ENCODE measurements around the gene SNX9. TPM values are rescaled to one million over a fixed set of nuclear protein-coding genes. Genes with fewer than 3 reads are reported as not detected.

Gene SNX9
- total RNA-seq, 1 donor from 2014 or later, result 68.6 TPM

- Mint-ChIP-seq H3K4me3 (ENCODE audit: unreplicated experiment) (peak overlapping the region; percentile 92), H3K9me3 (ENCODE audit: unreplicated experiment) (no peaks in the 10 kb centered on the region), H3K27ac (ENCODE audit: unreplicated experiment) (peak overlapping the region; percentile 80), H3K27me3 (ENCODE audit: unreplicated experiment) (peaks cover 19% of the 10 kb centered on the region), H3K4me1 (ENCODE audit: unreplicated experiment) (peaks cover 30% of the 10 kb centered on the region), H3K36me3 (ENCODE audit: low read depth, unreplicated experiment) (peaks cover 9% of the 10 kb centered on the region)
- TF ChIP-seq CTCF (IDR thresholded peaks at IDR 0.05; ENCODE audit: unreplicated experiment), result no peak
- no peak for DNase-seq (ENCODE audit: low spot score)
Measured at GRCh38 chr6:157982563-157983405, 159.7 kb downstream of the SNX9 start.

GRCh38 chr6:157983406-157984119 lies 160.5 kb downstream of the SNX9 start:
- Mint-ChIP-seq H3K4me1 (ENCODE audit: unreplicated experiment) (peaks cover 30% of the 10 kb centered on the region), H3K9me3 (ENCODE audit: unreplicated experiment) (no peaks in the 10 kb centered on the region), H3K27ac (ENCODE audit: unreplicated experiment) (no peak overlapping the region), H3K4me3 (ENCODE audit: unreplicated experiment) (peak overlapping the region; percentile 92), H3K36me3 (ENCODE audit: low read depth, unreplicated experiment) (peaks cover 5% of the 10 kb centered on the region), H3K27me3 (ENCODE audit: unreplicated experiment) (peaks cover 19% of the 10 kb centered on the region)
- DNase-seq (ENCODE audit: low spot score), result no peak
- TF ChIP-seq CTCF (IDR thresholded peaks at IDR 0.05; ENCODE audit: unreplicated experiment), result no peak

GRCh38 chr6:157984128-157984527 lies 161.1 kb downstream of the SNX9 start:
- Mint-ChIP-seq H3K4me1 (ENCODE audit: unreplicated experiment) (peaks cover 34% of the 10 kb centered on the region), H3K27ac (ENCODE audit: unreplicated experiment) (no peak overlapping the region), H3K4me3 (ENCODE audit: unreplicated experiment) (no peak overlapping the region), H3K9me3 (ENCODE audit: unreplicated experiment) (no peaks in the 10 kb centered on the region), H3K36me3 (ENCODE audit: low read depth, unreplicated experiment) (peaks cover 5% of the 10 kb centered on the region), H3K27me3 (ENCODE audit: unreplicated experiment) (peaks cover 19% of the 10 kb centered on the region)
- TF ChIP-seq CTCF (IDR thresholded peaks at IDR 0.05; ENCODE audit: unreplicated experiment), result no peak
- no peak for DNase-seq (ENCODE audit: low spot score)

- Mint-ChIP-seq H3K27ac (ENCODE audit: unreplicated experiment) (no peak overlapping the region), H3K9me3 (ENCODE audit: unreplicated experiment) (no peaks in the 10 kb centered on the region), H3K36me3 (ENCODE audit: low read depth, unreplicated experiment) (peaks cover 5% of the 10 kb centered on the region), H3K4me3 (ENCODE audit: unreplicated experiment) (no peak overlapping the region), H3K4me1 (ENCODE audit: unreplicated experiment) (peaks cover 31% of the 10 kb centered on the region), H3K27me3 (ENCODE audit: unreplicated experiment) (peaks cover 17% of the 10 kb centered on the region)
- no peak for TF ChIP-seq CTCF (IDR thresholded peaks at IDR 0.05; ENCODE audit: unreplicated experiment)
- DNase-seq (ENCODE audit: low spot score), result no peak
Measured at GRCh38 chr6:157984686-157985225, 161.7 kb downstream of the SNX9 start.

All from endothelial cell (in vitro differentiated cells).